Fibroblast of the aortic adventitia (primary cell): ENCODE results near the gene AUTS2. TPM values are rescaled to one million over a fixed set of nuclear protein-coding genes. Genes with fewer than 3 reads are reported as not detected.

Experiments used
- DNase-seq: peaks from one replicate; pipeline ENCODE4 v3.0.0-alpha.2; 2010; ENCODE audit warnings: low read depth
- H3K4me3 ChIP-seq: 2 replicates; pipeline ENCODE4 v1.5.1; 2011; ENCODE audit warnings: low read depth, mild to moderate bottlenecking, control low read depth, low read length, moderate library complexity
- total RNA-seq: library from RNA; depleted of rRNA; stranded (reverse); fragments of >200 nt; gene quantifications from 2 replicates; pipeline ENCODE4 v1.2.3, GENCODE V29; 2012; ENCODE audit warnings: low replicate concordance
- TF ChIP-seq, protein P1 (sequence below): IDR thresholded peaks from 2 replicates; pipeline ENCODE4 v1.5.1; 2011; ENCODE audit warnings: mild to moderate bottlenecking, low read length, control low read depth, inconsistent platforms; ENCODE audit not compliant: insufficient read depth

The AUTS2 gene
- total RNA-seq, 1 donor = 10.7 TPM

GRCh38 chr7:70257921-70258320 lies 659.6 kb downstream of the AUTS2 start:
- DNase-seq = no peak
- no peak overlapping the region for H3K4me3 ChIP-seq
- TF ChIP-seq, protein P1, sequence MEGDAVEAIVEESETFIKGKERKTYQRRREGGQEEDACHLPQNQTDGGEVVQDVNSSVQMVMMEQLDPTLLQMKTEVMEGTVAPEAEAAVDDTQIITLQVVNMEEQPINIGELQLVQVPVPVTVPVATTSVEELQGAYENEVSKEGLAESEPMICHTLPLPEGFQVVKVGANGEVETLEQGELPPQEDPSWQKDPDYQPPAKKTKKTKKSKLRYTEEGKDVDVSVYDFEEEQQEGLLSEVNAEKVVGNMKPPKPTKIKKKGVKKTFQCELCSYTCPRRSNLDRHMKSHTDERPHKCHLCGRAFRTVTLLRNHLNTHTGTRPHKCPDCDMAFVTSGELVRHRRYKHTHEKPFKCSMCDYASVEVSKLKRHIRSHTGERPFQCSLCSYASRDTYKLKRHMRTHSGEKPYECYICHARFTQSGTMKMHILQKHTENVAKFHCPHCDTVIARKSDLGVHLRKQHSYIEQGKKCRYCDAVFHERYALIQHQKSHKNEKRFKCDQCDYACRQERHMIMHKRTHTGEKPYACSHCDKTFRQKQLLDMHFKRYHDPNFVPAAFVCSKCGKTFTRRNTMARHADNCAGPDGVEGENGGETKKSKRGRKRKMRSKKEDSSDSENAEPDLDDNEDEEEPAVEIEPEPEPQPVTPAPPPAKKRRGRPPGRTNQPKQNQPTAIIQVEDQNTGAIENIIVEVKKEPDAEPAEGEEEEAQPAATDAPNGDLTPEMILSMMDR = no peak

DNA sequence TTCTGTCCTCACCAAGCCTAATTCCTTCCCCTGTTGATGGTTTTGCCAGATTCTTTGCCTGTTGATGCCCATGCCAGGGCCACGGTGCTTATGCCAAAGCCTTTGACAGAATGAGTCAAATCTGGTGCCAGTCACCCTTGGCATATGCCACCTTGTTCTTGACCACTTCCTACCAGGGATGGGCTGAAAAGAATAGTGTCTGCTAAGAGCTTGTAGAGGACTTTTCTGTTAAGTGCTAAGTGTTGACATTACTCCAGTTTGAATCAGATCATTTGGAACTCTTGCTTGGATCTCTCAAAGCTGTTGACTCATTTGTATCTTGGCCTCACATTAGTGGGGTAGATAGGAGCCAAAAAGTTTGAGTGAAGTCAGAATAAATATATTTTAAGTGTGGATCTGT lies 661.2 kb downstream of the AUTS2 start:
- H3K4me3 ChIP-seq = no peak overlapping the region
- peak; percentile 53 for DNase-seq
- TF ChIP-seq, protein P1 = no peak

- TF ChIP-seq, protein P1 = no peak
- H3K4me3 ChIP-seq = no peak overlapping the region
- DNase-seq = no peak
Observed at GRCh38 chr7:70263471-70264255, 665.4 kb downstream of the AUTS2 start.

DNA sequence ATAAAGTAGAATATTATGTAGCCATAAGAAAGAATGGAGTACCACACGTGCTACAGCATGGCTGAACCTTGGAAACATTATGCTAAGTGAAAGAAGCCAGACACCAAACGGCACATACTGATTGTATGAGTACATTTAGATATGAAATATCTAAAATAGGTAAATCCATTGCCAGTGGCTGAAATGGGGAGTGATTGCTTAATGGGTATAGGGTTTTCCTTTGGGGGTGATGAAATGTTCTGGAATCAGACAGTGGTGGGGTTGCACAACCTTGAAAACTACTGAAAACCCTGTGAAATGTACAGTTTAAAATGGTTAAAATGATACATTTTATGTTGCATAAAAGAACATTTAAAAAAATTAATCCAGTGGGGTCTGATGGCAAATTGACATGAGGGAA lies 667.9 kb downstream of the AUTS2 start:
- peak; percentile 52 for DNase-seq
- H3K4me3 ChIP-seq = no peak overlapping the region
- TF ChIP-seq, protein P1 = no peak

DNA sequence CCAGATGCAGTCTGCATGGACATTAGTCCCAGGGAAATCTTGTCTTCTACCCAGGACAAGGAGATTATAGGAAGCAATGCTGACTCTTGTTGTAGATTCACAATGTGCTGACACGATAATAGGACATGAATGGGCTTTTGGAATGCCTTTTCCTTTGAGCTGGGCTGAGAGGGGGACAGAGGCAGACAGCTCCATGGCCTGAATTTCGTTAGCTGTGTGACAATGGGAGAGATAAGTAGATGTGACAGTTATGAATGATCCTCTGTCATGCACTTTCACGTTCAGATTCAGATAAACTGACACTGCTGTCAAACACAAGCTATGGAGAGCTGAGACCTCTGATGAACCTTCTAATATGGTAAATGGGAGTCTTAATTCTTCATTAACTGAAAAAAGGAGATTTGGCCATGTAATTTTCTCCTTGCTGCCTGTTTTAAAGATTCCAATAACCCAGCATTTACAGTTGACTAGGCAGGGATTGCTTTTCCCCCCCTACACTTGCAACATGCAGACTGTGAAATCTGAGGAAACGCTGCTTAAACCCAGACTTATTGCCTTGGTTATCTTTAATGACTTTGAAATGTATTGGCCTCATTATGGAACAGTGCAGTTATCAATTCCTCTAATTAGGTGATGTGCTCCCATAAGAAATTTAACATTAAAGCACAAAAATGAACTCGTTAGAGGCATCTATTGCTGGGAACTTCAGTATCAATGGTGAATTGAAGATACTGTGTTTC lies 669.3 kb downstream of the AUTS2 start:
- H3K4me3 ChIP-seq = no peak overlapping the region
- TF ChIP-seq, protein P1 = no peak
- DNase-seq = no peak

- DNase-seq = no peak
- no peak overlapping the region for H3K4me3 ChIP-seq
- TF ChIP-seq, protein P1 = no peak
Observed at GRCh38 chr7:70268179-70268578, 669.9 kb downstream of the AUTS2 start.
